HG03342 (cell line): ENCODE data around the gene FEV.

ENCODE experiments used
- ATAC-seq: cut with Tn5 transposase; IDR thresholded peaks from one replicate; pipeline ENCODE4 v1.9.1; 2021; ENCODE audit warnings: mild to moderate bottlenecking, moderate library complexity; ENCODE audit not compliant: unreplicated experiment

Gene FEV

GRCh38 chr2:219017201-219017931 lies 32.4 kb upstream of the FEV start:
- ATAC-seq = no peak

DNA sequence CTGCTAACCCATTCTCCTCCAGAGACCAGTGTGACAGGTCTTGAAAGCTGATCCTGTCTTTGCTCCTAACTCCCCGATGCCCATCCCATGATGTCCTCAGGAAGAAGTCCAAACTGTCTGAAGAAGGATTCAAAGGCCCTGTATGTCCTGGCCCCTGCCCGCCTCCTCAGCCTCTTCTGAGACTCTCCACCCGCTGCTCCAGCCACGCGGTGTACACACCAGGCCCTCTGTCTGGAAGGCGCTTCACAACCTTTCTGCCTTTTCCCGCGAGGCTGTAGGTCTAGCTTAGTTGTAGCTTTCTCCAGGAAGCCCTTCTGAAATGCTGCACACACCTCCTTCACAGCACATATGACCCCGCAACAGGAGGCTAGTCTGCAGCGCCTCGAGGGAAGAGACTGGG lies 31.7 kb upstream of the FEV start:
- no peak for ATAC-seq

DNA sequence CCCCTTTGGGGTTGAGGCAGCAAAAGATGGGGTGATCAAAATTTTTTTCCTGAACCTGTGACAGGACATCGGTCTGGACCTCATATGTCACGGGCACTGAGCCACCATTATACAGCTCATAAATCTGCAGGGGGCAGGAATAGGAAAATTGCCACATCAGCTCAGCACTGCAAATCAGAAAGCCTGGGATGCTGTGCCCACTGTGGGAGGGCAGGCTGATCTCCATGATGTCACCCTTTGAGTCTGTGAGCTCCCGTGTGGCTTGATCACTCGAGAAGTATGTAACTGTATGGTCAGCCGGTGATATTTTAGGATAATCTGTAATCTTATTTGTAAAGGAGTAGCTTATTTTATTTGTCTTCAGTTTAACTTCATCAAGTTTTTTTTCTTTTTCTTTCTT lies 25.9 kb upstream of the FEV start:
- ATAC-seq = no peak

DNA sequence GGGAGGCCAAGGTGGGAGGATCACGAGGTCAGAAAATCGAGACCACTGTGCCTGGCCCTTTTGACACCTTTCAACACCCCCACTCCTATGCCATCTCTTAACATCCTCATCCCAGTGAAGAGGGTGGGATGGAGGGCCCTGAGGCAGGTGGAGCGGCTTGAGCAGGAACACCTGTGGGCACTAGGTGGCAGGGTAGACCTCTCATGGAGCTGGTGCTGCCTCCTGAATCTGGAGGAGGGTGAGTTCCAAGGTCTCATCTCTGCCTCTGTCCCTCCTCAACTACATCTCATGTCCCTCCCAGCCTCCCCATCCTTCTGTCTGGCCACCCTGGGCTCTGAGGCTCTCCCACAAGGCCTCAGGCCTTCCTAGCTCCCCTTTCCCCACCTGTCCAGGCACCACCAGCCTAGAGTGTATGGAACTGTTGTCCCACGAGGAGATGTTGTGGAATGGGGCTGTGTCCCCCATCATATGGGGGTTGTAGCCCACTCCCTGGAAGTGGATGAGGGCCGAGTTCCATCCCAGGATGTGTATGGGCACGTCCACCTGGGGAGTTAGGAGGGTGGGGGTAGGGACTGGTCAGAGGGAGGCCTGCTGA lies 25.3 kb upstream of the FEV start:
- no peak for ATAC-seq

- no peak for ATAC-seq
Measured at GRCh38 chr2:219009294-219009693, 24.3 kb upstream of the FEV start.

DNA sequence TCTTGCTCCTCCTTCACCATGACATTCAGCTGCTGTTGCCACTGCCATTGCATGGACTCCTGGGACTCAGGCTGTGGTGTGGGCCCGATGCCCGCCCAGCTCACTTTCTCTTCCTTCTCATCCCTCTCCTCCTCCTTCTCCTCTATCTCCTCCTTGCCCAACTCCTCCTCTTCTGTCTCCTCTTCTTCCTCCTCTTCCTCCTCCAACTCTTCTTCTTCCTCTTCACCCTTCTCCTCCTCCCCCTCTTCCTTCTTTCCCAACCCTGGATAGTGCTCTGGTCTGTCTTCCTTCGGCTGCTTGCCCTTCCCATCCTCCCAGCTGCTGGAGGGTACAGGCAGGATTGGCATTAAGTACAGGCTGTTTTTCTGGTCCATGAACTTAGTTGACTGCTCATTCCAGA lies 19.0 kb upstream of the FEV start:
- ATAC-seq = no peak

GRCh38 chr2:219003267-219003634 lies 18.3 kb upstream of the FEV start:
- no peak for ATAC-seq

DNA sequence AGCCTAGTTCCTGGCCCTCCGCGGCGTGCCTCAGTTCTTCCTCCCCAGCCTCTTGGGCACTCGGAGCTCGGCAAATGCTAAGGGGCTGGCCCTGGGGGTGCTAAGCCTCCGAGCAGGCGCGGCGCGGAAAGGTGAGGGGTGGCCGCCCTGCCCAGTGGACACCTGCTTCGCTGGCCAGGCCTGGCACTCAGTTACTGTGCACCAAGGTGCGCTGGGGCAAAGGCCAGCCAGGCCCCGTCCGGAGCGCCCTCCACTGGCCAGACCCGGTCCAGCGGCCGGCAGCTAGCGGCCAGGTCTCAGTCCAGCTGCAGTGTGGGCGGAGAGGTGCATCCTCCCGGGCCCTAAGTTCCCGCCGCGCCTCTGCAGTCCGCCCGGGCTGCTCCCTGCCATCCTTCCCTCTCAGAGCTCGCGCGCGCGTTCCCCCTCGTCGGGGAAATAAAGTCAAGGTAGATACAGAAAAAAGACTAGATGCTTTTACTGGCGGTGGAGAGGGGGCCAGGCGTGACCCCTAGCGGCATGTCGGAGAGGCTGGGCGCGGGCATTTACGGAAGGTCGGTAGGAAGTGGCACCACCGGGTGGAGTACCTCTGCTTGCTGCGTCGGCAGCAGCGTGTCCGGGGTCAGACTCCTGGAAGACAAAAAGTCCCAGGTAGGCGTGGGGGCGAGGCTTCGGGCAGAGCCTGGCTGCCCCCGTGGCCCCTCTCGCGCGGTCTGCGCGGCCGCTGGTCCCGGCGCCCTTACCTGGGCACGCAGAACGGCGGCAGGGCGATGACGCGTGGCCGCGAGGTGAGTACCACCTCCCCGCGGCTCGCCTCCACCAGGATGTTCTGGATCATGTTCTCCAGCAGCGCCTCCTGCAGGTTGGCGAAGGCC lies 17.6 kb upstream of the FEV start:
- ATAC-seq = no peak

- ATAC-seq = no peak
Measured at GRCh38 chr2:219001577-219002394, 16.8 kb upstream of the FEV start.

- ATAC-seq = no peak
Measured at GRCh38 chr2:219001100-219001576, 16.2 kb upstream of the FEV start.

- no peak for ATAC-seq
Measured at GRCh38 chr2:219000569-219000960, 15.6 kb upstream of the FEV start.

DNA sequence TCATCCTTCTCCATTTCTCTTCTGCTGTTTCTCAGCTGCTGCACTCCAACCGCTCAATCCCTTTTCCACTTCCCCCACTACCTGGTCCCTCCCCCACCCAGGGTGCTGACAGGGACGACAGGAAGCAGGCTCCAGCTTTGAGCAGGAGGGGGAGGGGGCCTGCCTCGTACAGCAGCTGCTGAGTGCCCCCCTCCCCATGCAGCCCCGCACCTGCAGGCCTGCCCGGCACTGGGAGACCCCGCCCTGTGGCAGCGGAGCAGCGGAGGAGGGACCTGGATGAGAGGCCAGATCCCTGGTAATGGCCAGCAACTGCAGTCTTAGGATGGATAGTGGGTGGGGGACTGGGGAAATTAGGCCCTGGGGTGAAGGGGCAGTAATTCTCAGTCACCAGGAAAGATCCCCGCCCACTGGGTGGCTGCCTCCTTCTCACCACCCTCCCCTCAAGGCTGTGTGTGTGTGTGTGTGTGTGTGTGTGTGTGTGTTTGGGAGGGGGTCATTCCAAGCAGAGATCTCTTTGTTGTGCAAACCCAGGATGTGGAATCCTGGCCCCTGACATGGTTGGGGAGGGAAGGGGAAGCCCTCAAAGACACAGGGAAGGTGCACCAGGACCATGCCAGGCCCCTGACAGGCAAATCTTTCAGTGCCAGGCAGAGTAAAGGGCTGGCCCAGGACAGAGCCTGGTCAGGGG lies 15.0 kb upstream of the FEV start:
- no peak for ATAC-seq

DNA sequence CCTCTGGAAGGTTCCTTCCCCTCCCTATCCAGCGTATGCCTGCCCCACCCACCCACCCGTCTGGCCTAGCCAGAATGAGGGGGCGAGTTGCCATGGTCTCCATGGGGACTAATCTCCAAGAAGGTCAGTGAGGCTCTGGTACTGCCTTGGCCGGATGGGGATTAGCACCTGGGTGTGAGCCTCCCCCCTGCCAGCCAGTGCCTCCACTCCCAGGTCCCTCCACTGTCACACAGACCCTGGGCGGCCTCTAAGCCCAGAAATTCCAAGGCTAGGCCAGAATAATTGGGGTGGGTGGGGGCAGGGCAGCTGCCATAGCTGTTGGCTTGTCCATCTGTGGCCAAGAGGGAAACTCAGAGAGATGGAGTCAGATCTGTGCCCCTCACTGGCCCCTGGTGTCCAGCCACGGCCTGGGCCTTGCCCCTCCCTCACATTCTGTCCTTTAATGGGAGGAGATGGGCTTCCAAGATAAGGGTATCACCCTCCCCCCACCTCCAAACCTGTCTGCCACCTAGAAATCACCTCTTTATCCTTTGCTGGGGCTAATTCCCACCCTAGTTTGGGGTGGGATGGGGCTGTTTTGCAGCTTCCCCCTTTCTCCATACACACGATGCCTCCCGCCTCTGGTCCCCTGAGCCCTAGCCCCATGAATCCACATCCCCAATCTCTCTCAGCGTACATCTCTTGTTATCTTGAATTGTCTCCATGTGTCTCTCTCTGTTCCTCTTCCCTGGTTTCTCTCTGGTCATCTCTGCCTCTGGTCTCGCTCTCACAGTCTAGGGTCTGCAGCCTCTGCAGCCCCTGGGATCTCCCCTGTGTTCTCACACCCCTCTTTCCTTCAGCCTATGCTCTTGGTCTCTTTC lies 14.3 kb upstream of the FEV start:
- ATAC-seq = no peak

- ATAC-seq = no peak
Measured at GRCh38 chr2:218998414-218999002, 13.5 kb upstream of the FEV start.

GRCh38 chr2:218997731-218998130 lies 12.7 kb upstream of the FEV start:
- no peak for ATAC-seq

- no peak for ATAC-seq
Measured at GRCh38 chr2:218996937-218997336, 12.0 kb upstream of the FEV start.

- peak; percentile 71 for ATAC-seq
Measured at GRCh38 chr2:218995972-218996711, 11.2 kb upstream of the FEV start.

GRCh38 chr2:218995561-218995960 lies 10.6 kb upstream of the FEV start:
- ATAC-seq = no peak
